Bone marrow (tissue), 2 donors: ENCODE results near the gene UPF3B.
"Not testable (repeated sequence)": the region's sequence is repeated elsewhere in the genome, so short reads cannot be mapped to it uniquely, and the experiment has no call there.

Experiments used
- DNase-seq, 2 donors: peaks; one replicate each; lab custom pipeline; 2025; lab: John Stamatoyannopoulos, UW

Gene UPF3B, protein sequence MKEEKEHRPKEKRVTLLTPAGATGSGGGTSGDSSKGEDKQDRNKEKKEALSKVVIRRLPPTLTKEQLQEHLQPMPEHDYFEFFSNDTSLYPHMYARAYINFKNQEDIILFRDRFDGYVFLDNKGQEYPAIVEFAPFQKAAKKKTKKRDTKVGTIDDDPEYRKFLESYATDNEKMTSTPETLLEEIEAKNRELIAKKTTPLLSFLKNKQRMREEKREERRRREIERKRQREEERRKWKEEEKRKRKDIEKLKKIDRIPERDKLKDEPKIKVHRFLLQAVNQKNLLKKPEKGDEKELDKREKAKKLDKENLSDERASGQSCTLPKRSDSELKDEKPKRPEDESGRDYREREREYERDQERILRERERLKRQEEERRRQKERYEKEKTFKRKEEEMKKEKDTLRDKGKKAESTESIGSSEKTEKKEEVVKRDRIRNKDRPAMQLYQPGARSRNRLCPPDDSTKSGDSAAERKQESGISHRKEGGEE

DNA sequence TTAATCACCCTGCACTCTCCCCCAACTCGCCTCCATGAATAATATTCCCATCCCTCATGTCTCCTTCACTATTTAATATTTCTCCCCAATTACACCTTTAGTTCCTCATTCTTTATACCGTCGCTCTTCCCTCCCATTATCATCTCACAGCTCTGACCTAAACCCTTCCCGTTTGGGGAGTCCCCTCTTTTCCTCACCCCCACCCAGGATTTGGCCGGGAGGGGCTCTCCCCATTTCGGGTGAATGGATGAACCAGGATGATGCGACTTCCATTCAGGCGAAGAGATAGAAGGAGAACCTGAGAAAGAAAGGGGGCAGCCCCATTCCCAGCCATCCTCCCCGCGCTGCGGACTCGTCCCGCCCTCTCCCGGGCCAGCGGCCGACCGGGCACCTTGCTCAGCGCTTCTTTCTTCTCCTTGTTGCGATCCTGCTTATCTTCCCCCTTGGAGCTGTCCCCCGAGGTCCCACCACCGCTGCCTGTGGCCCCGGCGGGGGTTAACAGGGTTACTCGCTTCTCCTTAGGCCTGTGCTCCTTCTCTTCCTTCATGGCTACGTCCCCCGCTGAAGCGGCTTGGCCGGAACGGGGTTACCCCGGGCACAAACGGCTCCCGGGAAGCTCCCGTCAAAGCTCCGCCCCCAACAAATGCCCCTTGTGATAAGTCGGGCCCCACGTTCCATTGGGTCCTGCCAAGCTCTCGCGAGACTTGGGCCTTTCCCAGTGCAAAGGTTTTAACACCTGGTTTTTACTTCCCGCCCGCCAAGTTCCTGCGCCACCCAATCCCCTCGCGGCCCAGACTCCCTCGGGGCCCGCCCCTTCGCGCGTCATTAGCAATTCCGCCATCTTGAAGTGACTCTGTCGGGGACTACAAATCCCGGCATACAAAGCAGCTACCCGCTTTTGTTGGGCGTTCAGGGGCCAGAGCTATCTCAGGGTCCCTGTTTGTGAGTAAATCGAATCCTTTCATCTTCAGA lies at the start of gene UPF3B:
TSS of gene UPF3B (minus strand) at position 582 of the 972 bp plus-strand sequence. CDS start at position 547, 35 bp downstream.
- DNase-seq, result peak; percentile 51 to 86

GRCh38 chrX:119900976-119901375 lies 48.2 kb upstream of the UPF3B start:
- DNase-seq, result no peak

DNA sequence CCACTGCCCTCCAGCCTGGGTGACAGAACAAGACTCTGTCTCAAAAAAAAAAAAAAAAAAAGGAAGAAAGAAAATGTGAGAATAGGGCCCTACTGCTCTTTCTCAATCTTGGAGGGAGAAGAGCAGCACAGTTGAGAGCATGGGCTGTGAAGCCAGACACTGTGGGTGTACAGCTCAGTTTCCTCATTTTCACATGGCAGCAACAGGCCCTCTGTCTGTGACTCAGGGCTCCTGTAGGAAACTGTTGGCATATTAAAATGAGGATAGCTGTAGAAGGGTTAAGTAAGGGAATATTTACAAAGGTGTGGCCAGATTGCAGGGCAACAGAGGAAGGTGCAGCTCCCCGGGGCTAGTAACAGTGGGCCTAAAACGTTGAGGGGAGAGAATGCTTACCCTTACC lies 46.4 kb upstream of the UPF3B start:
- peak in 1 of 2 donors; percentile 31 for DNase-seq

DNA sequence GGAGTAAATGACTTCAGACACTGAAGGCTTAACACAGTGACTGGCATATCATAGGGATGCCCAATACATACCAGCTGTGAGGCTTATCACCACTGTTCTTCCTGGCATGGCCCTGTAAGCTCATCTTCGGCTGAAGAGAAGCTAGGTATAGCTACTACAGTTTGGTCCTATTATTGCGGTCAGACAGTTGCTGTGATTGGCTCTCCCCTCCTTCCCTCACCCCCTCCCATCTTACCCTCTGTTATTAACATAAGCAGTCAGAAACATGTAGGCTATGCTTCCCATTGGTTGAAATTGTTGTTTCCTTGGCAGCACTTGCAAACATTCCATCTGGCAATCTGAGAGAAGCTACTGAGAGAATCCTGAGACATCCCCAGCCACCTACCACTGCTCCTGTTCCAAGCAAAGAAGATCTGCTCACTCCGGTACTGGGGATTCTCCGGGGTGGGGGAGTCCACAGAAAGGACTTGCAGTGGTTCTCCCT lies 43.1 kb upstream of the UPF3B start, which contains the start of gene AKAP14:
TSS of gene AKAP14 (plus strand) at position 51 of the 484 bp plus-strand sequence. CDS start 7,331 bp downstream, outside the sequence.
- DNase-seq, result no peak

GRCh38 chrX:119891961-119892692 lies 39.4 kb upstream of the UPF3B start:
- DNase-seq, result not testable (repeated sequence)

- DNase-seq, result not testable (repeated sequence)
Measured at GRCh38 chrX:119890626-119891025, 37.9 kb upstream of the UPF3B start.

- DNase-seq, result peak; percentile 15 to 39
Measured at GRCh38 chrX:119887721-119888425, 35.1 kb upstream of the UPF3B start.

- no peak for DNase-seq
Measured at GRCh38 chrX:119885554-119886428, 33.0 kb upstream of the UPF3B start.

DNA sequence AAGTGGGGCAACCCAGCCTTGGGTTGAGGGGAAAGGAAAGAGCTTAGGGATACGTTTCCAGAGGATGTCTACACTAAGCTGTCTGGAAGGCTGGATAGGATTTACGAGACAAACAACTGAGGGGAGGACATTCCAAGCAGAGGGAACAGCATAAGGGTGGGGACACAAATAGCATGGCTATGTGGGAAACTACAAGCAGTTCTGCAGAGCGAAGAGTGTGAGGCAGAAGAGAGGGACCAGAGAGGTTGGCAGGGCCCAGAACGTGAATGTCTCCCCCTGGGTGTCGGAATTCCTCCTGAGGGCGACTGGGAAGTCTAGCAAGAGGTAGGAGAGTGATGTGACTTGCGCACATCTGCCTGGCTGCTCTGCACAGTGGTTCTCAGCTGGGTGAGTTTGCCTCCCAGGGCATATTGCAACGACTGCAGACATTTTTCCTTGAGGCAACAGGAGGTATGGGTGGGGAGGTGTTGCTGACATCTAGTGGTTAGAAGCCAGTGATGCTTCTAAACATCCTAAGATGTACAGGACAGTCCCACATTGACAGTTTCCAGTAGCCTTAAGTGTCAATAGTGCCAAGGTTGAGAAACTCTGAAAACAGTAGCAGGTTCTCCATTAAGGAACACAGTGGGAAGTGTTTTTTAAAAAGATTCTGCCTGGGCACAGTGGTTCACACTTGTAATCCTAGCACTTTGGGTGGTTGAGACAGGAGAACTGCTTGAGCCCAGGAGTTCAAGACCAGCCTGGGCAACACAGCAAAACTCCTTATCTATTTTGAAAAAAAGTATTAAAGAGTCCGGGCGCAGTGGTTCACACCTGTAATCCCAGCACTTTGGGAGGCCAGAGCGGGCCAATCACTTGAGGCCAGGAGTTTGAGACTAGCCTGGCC lies 28.0 kb upstream of the UPF3B start:
- peak in 1 of 2 donors; percentile 15 for DNase-seq

GRCh38 chrX:119880076-119880475 lies 27.3 kb upstream of the UPF3B start:
- no peak for DNase-seq

- DNase-seq, result no peak
Measured at GRCh38 chrX:119878740-119879139, 26.0 kb upstream of the UPF3B start.

GRCh38 chrX:119871599-119872395 lies 19.0 kb upstream of the UPF3B start, which contains the start of the genes NDUFA1 and RNF113A:
NDUFA1 (plus strand) TSS chrX:119871832; CDS start chrX:119871912, 80 bp downstream.
RNF113A (minus strand) TSS chrX:119871733; CDS start chrX:119871613, 120 bp downstream.
- peak; percentile 67 to 76 for DNase-seq

- DNase-seq, result no peak
Measured at GRCh38 chrX:119871245-119871598, 18.5 kb upstream of the UPF3B start.

DNA sequence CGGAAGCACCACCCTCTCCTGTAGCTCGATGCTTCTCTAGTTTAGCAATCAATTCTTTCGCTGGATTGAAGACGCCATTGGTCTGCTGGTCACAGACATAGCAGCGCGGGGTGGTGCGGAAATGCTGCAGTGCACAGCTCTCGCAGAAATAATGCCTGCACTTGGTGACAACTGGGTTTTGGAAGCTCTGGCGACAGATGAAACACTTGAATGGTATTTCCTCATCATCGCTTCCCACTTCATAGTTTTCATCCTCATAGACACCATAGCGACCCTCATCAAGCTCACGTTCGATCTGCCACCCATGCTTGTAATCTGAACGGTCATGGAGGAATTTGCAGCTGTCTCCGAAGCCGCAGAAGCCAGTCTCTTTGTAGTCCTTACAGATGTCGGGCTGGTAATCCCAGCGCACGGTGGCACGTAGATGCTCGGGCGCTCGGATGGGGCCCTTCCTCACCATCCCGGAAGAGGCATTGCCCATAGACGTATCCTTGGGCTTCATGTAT lies 17.9 kb upstream of the UPF3B start:
- peak in 1 of 2 donors; percentile 0 for DNase-seq

- no peak for DNase-seq
Measured at GRCh38 chrX:119853444-119853843, 681 bp upstream of the UPF3B start.

- DNase-seq, result no peak
Measured at GRCh38 chrX:119833905-119834304, 18.9 kb downstream of the UPF3B start.

GRCh38 chrX:119828446-119828845 lies 24.3 kb downstream of the UPF3B start:
- DNase-seq, result no peak
